HG03045 (cell line): ENCODE measurements around the gene KLHL42.
"Not testable (repeated sequence)": the region's sequence is repeated elsewhere in the genome, so short reads cannot be mapped to it uniquely, and the experiment has no call there.

Experiments
- ATAC-seq: cut with Tn5 transposase; IDR thresholded peaks from one replicate; pipeline ENCODE4 v1.9.1; 2021; ENCODE audit warnings: mild to moderate bottlenecking, moderate library complexity; ENCODE audit not compliant: unreplicated experiment

The KLHL42 gene

DNA sequence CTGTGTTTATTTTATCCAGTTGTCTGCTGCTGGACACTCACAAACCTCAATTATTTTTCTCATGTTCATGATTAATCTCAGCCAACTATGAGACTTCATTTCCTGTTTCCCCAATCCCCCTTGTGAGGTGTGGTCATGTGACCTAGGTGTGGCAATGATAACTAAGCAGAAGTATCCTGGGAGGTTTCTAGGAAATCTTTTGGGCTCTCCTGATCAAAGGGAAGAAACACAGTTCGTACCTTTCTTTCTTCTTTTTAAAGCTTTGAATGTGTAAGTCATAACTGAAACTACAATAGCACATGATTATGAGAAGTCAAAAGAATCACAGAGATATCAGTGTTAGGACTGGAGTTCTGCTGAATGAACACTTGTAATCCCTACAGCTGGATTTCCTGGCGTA is 34.4 kb downstream of the KLHL42 start:
- ATAC-seq: no peak

GRCh38 chr12:27814851-27815591 is 35.0 kb downstream of the KLHL42 start:
- no peak for ATAC-seq

DNA sequence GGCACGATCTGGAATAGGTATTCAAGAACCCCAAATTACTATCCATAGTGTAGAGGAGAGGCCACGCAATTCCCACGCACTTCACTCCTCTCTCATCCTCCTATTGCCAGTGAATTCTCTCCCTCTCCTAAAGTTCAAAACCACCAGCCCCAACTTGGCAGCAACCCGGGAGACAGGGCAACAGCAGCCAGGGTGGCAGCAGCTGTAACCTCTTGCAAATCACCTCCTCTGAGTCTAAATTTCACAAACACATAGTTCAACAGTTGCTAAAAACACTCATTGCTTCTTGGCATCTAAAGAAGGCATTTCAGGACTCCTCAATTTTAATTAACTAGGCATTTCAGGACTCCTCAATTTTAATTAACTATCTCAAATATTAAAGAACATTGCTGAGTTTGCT is 37.7 kb downstream of the KLHL42 start:
- ATAC-seq: no peak

GRCh38 chr12:27818401-27818918 is 38.4 kb downstream of the KLHL42 start:
- no peak for ATAC-seq

GRCh38 chr12:27820564-27820963 is 40.5 kb downstream of the KLHL42 start:
- no peak for ATAC-seq

- no peak for ATAC-seq
Measured at GRCh38 chr12:27821259-27821973, 41.4 kb downstream of the KLHL42 start.

- peak; percentile 72 for ATAC-seq
Measured at GRCh38 chr12:27822076-27822712, 42.2 kb downstream of the KLHL42 start.

- no peak for ATAC-seq
Measured at GRCh38 chr12:27823038-27823437, 43.0 kb downstream of the KLHL42 start.

- ATAC-seq: peak; percentile 67
Measured at GRCh38 chr12:27824126-27824842, 44.3 kb downstream of the KLHL42 start.

- no peak for ATAC-seq
Measured at GRCh38 chr12:27826076-27826475, 46.0 kb downstream of the KLHL42 start.

DNA sequence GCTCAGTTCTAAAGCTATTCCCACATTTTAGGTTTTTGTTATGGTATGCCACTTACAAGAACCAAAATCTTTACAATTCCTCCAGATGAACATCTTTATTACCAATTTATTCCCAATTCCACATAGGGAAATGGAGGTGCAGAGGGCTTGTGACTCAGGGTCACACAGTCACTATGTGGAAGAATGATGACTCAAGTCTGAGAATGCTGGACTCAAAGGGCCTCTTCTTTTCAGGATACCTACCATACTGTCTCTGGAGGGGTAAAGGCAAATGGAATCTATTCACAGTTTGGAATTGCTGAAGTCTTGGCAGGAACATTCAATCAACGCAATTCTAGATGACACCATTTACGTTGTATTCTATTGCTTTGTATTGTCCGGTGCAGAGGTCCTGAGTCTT is 48.2 kb downstream of the KLHL42 start:
- no peak for ATAC-seq

DNA sequence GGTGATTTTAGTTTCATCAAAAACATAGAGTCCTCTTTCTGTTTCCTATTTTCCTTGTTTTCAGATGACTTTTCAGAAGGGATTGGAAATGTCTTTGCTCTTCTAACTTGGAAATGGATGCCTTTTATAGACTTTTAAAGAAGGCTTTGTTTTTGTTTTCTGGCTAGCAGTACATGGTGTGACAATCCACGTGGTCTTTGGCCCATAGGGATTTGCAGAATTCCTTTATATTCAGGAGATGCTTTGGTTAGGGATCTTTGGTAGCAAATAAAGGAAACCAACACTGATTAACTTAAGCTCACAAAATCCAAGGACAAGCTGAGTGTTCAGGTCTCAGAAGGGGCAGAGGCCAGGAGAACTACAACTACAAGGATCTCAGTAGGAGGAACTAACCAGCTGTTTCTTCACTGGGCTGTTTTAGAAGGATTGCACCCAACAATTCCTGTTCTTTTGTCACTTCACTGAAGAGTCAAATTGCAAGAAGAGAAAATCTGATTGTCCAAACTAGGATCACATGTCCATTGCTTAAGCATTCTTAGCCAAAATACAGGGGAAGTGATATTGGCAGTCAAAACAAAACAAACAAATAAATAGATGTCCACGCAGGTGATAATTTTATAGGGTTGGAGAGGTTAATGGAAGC is 58.6 kb downstream of the KLHL42 start:
- ATAC-seq: no peak

DNA sequence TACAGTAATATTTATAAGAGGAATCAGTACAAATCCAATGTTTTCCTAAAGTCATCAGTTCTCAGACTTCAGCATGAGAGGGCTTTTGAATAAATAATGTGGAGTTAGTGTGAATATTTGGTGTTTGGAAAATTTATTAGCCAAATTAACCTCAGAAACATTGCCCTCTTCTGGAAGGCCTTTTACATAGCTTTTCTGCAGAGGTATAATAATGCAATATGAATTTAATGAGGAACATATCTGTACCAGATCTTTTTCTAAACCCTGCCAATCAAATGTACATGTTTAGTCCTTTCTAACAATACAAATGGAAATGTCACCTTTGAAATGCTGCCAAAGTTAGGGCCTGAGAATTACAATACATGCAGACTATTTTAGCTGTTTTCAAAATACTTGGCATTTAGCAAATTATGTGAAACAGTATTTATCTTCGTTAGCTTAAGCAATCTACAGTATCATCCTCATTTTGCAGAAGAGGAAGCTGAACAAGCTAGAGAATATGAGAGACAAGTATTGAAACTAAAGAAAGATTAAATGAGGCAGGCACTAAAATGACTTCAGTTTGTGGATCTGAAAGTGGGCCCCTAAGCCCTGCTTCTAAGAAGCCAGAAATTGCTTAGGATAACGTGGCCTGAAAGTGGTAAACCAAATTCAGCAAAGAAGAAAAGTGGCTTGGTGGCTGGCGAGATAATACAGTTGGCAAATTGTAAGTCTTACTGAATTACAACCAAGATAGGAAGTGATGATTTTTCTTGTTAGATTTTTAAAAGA is 60.4 kb downstream of the KLHL42 start:
- no peak for ATAC-seq

DNA sequence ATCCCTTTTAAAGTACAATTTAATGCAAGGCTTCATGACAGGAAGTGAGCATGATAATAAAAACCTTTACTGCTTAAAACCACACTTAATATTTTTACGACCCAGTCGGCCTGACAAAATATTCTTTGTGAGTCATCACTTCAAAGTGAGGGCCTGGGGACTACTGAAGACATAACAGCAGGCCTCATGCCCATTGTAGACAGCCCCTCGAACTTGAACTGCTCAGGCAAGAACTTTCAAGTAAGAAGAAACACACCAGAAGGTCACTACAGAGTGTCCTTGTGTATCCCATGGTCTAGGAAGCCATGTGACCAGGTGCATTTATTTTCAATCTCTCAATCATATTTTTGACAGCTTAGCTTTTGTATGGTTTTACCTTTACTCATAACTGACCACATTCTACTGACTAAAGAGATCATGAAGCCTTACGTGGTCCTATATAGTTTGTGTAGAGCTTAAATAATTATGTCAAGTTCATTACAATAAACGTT is 61.4 kb downstream of the KLHL42 start:
- no peak for ATAC-seq

DNA sequence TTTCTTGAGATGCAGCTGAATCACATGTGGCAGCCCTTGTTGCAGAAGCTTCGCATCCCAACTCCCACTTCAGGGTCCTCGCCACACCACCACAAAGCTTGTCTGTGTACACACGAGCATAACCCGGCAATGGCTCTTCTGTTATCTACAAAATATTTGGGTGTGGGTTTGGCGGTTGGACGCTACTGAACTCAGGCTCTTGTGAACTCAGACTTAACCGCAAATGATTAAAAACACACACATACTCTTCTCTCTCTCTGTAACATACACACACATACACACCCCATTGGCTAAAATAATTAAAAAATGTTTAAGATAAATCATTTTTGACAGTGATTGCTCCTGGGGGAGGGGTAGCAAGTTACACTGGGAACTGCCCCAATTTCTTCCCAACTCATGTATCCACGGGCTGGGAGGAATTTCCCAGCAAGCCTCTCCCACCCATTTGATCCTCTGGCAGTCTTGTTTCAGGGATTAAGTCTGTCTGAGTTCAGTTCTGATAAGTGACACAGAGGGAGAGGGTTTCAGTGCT is 63.7 kb downstream of the KLHL42 start:
- ATAC-seq: no peak

GRCh38 chr12:27844366-27845090 is 64.5 kb downstream of the KLHL42 start:
- ATAC-seq: no peak

DNA sequence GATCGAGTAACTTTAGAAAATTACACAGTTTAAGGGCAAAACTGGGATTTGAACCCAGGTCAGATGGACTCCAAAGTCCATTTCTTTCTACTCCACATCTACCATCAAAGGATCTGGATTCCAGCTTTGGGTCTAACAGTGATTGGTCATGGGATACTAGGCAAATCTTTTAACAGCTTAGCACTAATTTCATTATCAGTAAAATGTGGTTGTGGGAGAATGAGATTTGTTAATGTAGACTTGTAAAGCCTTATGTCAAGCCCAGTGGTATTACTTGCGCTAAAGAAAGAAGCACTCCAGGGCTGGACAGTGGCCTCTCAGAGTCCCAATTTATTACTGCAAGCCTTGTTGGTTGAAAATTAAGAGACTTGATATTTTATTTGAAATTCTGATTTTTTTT is 65.2 kb downstream of the KLHL42 start:
- ATAC-seq: no peak

DNA sequence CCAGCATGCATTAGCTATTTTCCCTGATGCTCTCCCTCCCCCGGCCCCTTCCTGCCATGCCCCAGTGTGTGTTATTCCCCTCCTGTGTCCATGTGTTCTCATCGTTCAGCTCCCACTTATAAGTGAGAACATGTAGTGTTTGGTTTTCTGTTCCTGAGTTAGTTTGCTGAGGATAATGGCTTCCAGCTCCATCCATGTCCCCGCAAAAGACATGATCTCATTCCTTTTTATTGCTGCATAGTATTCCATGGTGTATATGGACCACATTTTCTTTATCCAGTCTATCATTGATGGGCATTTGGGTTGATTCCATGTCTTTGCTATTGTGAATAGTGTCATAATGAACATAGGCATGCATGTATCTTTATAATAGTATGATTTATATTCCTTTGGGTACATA is 65.7 kb downstream of the KLHL42 start:
- ATAC-seq: not testable (repeated sequence)

DNA sequence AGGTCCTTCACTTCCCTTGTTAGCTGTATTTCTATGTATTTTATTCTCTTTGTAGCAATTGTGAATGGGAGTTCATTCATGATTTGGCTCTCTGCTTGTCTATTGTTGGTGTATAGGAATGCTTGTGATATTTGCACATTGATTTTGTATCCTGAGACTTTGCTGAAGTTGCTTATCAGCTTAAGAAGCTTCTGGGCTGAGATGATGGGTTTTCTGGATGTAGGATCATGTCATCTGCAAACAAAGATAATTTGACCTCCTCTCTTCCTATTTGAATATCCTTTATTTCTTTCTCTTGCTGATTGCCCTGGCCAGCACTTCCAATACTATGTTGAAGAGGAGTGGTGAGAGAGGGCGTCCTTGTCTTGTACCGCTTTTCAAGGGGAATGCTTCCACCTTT is 67.3 kb downstream of the KLHL42 start:
- ATAC-seq: not testable (repeated sequence)
